Stimulated activated CD4-positive, alpha-beta T cell treated with anti-CD3 and anti-CD28 coated beads, Interleukin-1b, Interleukin-23, amount 100 ng/mL, for 4 hours (primary cell): Measurements from ENCODE around the gene WASL.
"Not testable (repeated sequence)": the region's sequence is repeated elsewhere in the genome, so short reads cannot be mapped to it uniquely, and the experiment has no call there.

ENCODE experiments used
- DNase-seq, 2 donors: peaks; one replicate each; pipeline ENCODE4 v3.0.0-alpha.2; 2020; ENCODE audit warnings: low read depth in 2 of 2

WASL gene

GRCh38 chr7:123658023-123658422 is 90.8 kb downstream of the WASL start:
- no peak for DNase-seq

DNA sequence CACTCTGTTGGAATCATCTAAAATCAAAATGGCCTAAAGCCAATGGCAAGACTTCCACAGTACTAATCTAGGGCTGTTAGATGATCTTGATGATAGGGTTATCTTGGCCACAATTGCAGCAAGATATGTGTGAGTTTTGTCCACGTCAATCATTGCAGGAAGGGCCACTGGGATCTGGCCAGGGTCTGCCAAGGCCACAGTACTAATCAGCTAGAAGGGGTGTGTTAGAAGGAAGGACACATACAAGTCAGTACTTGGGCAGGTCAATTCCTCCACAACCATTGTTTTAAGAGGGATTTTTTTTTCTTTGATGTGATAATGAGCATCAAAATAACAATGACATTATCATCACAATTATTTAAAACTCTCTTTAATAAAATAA is 91.5 kb downstream of the WASL start:
- DNase-seq = no peak

DNA sequence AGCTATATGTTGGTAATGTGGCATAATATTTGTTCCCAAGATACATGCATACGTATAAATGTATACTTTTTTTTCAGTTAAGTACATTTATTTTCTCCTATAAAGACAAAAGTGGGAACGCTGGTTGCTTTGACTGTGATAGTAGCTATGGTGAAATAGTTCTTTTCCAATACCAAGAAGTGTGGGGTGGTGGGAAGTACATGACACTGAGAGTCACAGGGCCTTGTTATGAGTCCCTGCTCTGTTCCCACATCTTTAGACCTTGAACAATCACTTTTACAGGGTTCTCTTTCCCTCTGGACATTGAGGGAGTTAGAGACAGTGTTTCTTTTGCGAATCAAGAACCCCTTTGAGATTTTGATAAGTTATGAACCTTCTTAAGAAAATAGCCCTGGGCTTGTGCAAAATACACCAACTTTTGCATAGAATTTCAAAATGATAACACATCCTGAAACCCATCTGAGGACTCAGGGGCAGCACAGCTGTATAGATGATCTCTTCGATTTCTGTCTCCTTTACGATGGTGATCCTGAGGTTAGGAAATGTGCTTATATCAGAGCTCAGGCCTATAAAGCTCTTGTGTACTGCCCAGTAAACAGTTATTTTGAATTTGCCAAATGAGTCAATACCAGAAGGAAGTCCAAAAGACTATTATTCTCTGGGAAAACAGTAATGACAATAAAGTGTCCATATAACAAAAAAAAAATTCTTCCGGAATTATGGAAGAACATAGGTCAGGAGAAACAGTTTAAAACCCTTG is 92.1 kb downstream of the WASL start:
- no peak for DNase-seq

DNA sequence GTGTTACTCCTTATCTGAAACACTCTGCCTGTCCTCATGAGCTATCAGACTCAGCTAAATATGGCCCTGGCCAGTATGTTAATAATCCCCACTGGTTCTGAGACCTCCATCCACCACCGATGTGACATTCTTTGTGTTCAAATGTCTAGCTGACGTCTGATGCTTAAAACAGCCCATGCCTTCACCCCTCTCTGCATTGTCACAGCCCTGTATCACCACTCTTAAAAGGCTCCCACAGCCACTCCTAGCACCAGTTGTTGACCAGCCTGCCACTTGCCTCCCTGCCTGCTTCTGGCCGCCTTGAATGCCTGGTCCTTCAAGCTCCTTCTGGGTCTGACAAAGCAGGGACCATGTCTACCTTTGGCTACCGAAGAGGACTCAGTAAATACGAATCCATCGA is 93.2 kb downstream of the WASL start, which contains the start of gene LMOD2:
TSS of gene LMOD2 (plus strand) at position 253 of the 400 bp plus-strand sequence. CDS start at position 351, 98 bp downstream.
- no peak for DNase-seq

DNA sequence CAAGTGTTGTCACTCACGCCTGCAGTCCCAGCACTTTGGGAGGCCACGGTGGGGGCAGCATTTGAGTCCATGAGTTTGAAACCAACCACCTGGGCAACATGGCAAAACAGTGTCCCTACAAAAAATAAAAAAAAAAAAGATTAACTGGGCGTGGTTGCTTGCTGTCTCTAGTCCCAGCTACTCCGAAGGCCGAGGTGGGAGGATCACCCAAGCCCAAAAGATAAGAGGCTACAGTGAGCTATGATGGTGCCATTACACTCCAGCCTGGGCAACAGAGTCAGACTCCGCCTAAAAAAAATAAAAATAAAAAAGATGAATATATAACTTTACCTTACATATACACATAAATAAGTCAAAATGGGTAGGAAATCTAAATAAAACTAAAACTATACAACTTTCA is 95.6 kb downstream of the WASL start:
- no peak for DNase-seq

- no peak for DNase-seq
Measured at GRCh38 chr7:123652406-123652805, 96.4 kb downstream of the WASL start.

GRCh38 chr7:123650595-123650994 is 98.2 kb downstream of the WASL start:
- no peak for DNase-seq

DNA sequence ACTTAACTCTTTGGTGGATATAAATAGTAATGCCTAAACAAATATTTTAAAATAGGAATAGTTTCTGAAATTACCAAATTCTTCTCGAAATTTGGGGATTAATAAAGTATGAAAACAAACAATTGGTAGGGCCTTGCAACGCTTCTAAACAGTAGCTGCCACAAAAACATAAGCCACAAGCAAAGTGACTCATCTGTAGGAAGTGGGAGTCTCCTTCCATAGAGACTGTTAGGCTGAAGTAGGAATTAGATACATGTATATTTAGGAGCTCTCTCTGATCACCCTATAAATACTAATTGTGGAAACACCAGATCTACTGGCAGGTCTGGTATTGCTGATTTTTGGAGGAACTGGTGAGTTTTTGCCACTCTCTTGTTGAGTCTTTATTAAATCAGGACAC is 98.8 kb downstream of the WASL start:
- no peak for DNase-seq

DNA sequence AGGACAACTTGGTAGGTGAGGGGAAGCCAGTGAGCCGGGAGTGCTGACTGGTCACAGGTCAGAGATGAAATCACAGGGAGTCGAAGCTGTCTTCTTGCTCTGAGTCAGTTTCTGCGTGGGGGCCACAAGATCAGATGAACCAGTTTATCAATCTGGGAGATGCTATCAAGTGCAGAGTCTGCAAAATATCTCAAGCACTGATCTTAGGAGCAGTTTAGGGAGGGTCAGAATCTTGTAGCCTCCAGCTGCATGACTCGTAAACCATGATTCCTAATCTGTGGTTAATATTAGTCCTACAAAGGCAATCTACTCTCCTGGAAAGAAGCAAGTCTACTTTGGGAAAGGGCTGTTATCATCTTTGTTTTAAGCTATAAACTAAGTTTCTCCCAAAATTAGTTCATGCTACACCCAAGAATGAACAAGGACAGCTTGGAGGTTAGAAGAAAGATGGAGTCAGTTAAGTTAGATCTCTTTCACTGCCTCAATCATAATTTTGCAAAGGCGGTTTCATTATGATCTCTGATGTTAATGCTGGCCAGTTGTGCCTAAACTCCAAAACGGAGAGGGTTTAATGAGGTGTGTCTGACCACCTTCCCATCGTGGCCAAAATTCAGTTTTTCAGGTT is 101.6 kb downstream of the WASL start:
- no peak for DNase-seq

GRCh38 chr7:123645516-123645915 is 103.3 kb downstream of the WASL start:
- no peak for DNase-seq

GRCh38 chr7:123643495-123644441 is 105.0 kb downstream of the WASL start:
- no peak for DNase-seq

DNA sequence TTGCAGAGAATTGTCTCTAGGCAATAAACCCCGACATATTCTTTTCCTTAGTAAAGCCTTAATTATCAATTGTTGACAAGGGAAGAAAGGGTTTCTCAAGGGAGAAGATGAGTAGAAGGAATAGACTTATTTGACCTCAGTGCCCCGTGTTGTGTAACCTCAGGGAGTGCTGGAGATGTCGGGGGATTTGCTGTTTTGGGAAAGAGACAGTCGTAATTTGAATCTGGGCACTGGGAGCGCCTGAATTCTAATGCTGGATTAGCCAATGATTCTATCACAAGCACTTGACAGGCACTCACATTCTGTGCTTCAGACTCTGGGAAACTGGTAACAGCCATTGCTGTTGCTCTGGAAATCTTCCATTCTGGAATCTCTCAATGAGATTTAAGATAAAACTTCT is 106.9 kb downstream of the WASL start:
- no peak for DNase-seq

DNA sequence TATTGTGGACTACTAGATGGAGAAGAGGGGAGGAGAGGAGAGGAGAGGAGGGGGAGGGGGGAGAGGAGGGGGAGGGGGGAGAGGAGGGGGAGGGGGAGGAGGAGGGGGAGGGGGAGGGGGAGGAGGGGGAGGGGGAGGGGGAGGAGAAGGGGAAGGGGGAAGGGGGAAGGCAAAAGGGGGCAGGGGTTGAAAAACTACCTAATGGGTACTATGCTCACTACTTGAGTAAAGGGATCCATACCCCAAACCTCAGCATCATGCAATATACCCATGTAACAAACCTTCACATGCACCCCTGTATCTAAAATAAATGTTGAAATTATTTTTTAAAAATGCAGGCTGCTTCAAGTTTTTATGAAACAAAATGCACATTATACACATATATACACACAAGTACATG is 108.2 kb downstream of the WASL start:
- no peak for DNase-seq

DNA sequence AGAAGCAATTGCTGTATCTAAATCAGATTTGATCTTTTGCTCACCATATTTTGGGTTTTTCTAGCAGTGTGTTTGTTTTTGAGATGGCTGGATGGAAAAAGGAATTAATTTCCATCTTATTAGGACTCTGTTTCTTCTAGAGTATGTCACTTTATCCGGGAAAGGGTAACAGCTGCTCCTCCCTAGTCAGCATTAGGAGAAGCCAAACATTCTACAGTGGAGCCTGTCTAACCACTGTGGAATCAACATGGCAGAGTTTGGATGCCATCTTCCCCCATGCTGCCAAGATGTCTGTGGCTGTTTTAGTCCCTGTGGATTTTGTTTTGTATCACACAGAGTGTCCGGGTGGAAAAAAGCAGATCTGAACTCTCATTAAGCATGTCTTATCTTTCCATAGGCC is 109.2 kb downstream of the WASL start:
- no peak for DNase-seq

- DNase-seq = no peak
Measured at GRCh38 chr7:123637878-123638277, 110.9 kb downstream of the WASL start.

DNA sequence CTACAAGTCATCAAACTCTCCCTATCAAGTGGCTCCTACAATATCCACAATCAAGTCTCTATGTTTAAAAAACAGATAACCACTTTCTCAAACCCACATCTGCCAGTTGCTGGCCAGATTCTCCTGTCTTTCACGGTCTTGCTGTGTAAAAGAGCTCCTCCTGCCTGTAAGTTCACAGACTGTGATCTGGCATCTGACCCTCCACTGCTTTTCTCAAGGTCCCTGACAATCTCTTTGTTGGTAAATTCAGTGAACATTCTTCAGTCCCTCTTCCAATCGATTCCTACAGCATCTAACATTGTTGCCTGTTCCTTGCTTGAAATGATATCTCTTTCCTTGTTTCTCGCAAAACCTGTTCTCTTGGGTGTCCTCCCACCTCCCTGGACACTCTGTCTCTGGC is 111.6 kb downstream of the WASL start:
- no peak for DNase-seq

- no peak for DNase-seq
Measured at GRCh38 chr7:123635551-123636359, 113.0 kb downstream of the WASL start.

DNA sequence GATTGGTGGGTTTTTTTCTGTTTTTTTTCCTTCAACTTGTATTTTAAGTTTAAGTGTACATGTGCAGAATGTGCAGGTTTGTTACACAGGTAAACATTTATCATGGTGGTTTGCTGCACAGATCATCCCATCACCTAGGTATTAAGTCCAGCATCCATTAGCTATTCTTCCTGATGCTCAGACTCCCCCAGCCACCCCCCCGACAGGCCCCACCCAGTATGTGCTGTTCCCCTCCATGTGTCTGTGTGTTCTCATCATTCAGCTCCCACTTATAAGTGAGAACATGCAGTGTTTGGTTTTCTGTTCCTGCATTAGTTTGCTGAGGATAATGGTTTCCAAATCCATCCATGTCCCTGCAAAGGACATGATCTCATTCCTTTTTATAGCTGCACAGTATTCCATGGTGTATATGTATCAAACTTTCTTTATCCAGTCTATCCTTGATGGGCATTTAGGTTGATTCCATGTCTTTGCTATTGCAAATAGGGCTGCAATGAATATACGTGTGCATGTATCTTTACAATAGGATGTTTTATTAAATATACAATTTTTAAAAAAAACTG is 114.7 kb downstream of the WASL start:
- DNase-seq = not testable (repeated sequence)

GRCh38 chr7:123633553-123633952 is 115.2 kb downstream of the WASL start:
- no peak for DNase-seq

- DNase-seq = no peak
Measured at GRCh38 chr7:123632808-123633207, 116.0 kb downstream of the WASL start.
